Right lobe of liver (tissue), 6 donors: ENCODE results near the gene PRM2. TPM values are rescaled to one million over a fixed set of nuclear protein-coding genes. Genes with fewer than 3 reads are reported as not detected.
A peak's percentile ranks its signal among the peaks of the same experiment; 100 is the strongest.

Experiments used
- ATAC-seq, 4 donors: fragments of 200-7000 bp; cut with Tn5 transposase; one replicate each; pipeline ENCODE4 v1.9.1; 2020; ENCODE audit warnings: mild to moderate bottlenecking in 4 of 4, moderate library complexity in 4 of 4
- DNase-seq, 3 donors: peaks; one replicate each; pipeline ENCODE4 v3.0.0-alpha.2; 2020
- H3K27ac ChIP-seq, 3 donors: fragments of 200-600 bp; one replicate each; pipeline ENCODE4 v1.8.0; 2022
- H3K27me3 ChIP-seq, 2 donors: fragments of 200-600 bp; one replicate each; pipeline ENCODE4 v1.8.0; 2022
- H3K36me3 ChIP-seq, 4 donors: fragments of 200-600 bp; sonication (generic) in 1 of 4; one replicate each; pipeline versions ENCODE4 v1.5.1 to v1.8.0; 2017 to 2022; ENCODE audit warnings: control low read depth in 1 of 4
- H3K4me1 ChIP-seq, 4 donors: fragments of 200-600 bp; sonication (generic) in 1 of 4; one replicate each; pipeline versions ENCODE4 v1.5.1 to v1.8.0; 2017 to 2022; ENCODE audit warnings: control low read depth in 1 of 4
- H3K4me3 ChIP-seq, 3 donors: fragments of 200-600 bp; one replicate each; pipeline ENCODE4 v1.8.0; 2022
- H3K9me3 ChIP-seq, 4 donors: fragments of 200-600 bp; sonication (generic) in 1 of 4; one replicate each; pipeline versions ENCODE4 v1.5.1 to v1.8.0; 2017 to 2022; ENCODE audit warnings: control low read depth in 1 of 4
- POLR2A ChIP-seq: fragments of 450-650 bp; IDR thresholded peaks from one replicate; pipeline ENCODE4 v1.6.1; 2017; ENCODE audit warnings: antibody characterized with exemption, mild to moderate bottlenecking
- WGBS: methylation state at CpG from one replicate; pipeline ENCODE4 v1.1.6; 2018; ENCODE audit warnings: low coverage, low lambda C conversion rate; ENCODE audit not compliant: insufficient coverage; ENCODE audit errors: missing lambda C conversion rate; 5-methylcytosine and 5-hydroxymethylcytosine counted together
- intact Hi-C, 2 donors: fragments of 100-400 bp; cut with DNase I; formaldehyde crosslinking; loops; one replicate each; pipeline versions ENCODE4 v1.11.2 to v1.14.1; 2022
- total RNA-seq, 6 experiments: library from RNA; depleted of rRNA in 2 of 6; stranded (reverse); fragments of >200 nt in 2 of 6; fragmentation: NEBNext Ultra II Directional in 3 of 6; extraction: Animal tissue kit (Norgen Biotek cat#: 25700) in 3 of 6; gene quantifications; one replicate each; pipeline versions ENCODE4 v1.1.0 to v1.2.4, GENCODE V29; 2016 to 2023
- TF ChIP-seq, protein P1 (sequence below), 4 donors: fragments of 200-600 bp in 3 of 4; fragments of 450-650 bp in 1 of 4; IDR thresholded peaks; one replicate each; pipeline versions ENCODE4 v1.5.1 to v1.8.0; 2016 to 2022; ENCODE audit warnings: antibody characterized with exemption in 4 of 4, mild to moderate bottlenecking in 2 of 4
- donor health status: DM: no; HTN: yes; CAD: no.
- donor health status: DM: no; HTN: no; CAD: no.
- donor health status: DM: no; HTN: no; CAD: no.
- donor health status: DM: no; HTN: yes; CAD: no.
- donor health status: DM: no; HTN: yes; CAD: no.

PRM2 gene
- total RNA-seq, 6 experiments from 2014 or later: not detected

DNA sequence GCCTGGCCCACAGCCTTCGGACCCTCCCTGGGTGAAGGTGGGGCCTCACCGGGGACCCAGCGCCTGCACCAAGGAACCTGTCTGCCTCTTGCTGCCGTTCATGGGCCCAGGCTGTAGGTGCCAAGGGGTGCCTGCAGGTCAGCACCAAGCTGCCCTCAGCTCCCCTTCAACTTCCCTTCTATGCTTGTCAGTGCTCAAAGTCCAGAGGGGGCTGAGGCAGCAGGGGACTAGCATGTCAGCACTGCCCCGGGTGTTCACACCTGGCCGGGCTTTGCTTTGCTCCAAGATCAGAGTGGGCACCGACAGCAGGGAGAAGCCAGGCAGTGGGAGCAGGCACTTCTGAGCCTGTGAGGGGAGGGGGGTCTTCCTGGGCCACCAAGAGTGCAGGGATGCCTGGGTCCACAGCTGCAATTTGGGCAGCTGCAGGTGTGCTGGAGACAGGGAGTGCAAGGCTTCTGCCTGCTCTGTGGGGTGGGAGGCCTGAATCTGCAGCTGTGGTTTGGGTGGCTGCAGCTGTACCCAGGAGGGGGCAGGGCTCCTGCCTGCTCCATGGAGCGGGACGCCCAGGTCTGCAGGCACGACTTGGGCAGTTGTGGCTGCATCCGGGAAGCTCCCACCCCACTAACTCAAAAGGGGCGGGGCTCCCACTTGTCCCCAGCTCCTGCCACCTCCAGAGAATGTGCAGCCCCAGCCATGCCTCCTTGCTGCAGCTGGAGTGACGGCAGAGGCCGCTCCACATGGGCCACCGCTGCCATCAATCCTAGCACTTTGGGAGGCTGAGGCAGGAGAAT, 32.4 kb upstream of the PRM2 start:
- no peak for DNase-seq
- H3K4me3 ChIP-seq: no peak overlapping the region
- H3K9me3 ChIP-seq: no peaks in the 10 kb centered on the region
- H3K27me3 ChIP-seq: no peaks in the 10 kb centered on the region
- intact Hi-C loops: no loop called here
- peaks cover 0 to 15% (median 0%) of the 10 kb centered on the region in 4 donors for H3K4me1 ChIP-seq
- no CpG with 5 or more reads among the region's 15 CpGs for WGBS
- H3K36me3 ChIP-seq: no peaks in the 10 kb centered on the region
- no peak overlapping the region for H3K27ac ChIP-seq
- ATAC-seq: no peak
- TF ChIP-seq POLR2A: no peak
- TF ChIP-seq, protein P1, sequence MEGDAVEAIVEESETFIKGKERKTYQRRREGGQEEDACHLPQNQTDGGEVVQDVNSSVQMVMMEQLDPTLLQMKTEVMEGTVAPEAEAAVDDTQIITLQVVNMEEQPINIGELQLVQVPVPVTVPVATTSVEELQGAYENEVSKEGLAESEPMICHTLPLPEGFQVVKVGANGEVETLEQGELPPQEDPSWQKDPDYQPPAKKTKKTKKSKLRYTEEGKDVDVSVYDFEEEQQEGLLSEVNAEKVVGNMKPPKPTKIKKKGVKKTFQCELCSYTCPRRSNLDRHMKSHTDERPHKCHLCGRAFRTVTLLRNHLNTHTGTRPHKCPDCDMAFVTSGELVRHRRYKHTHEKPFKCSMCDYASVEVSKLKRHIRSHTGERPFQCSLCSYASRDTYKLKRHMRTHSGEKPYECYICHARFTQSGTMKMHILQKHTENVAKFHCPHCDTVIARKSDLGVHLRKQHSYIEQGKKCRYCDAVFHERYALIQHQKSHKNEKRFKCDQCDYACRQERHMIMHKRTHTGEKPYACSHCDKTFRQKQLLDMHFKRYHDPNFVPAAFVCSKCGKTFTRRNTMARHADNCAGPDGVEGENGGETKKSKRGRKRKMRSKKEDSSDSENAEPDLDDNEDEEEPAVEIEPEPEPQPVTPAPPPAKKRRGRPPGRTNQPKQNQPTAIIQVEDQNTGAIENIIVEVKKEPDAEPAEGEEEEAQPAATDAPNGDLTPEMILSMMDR (IDR thresholded peaks at IDR 0.05): no peak

DNA sequence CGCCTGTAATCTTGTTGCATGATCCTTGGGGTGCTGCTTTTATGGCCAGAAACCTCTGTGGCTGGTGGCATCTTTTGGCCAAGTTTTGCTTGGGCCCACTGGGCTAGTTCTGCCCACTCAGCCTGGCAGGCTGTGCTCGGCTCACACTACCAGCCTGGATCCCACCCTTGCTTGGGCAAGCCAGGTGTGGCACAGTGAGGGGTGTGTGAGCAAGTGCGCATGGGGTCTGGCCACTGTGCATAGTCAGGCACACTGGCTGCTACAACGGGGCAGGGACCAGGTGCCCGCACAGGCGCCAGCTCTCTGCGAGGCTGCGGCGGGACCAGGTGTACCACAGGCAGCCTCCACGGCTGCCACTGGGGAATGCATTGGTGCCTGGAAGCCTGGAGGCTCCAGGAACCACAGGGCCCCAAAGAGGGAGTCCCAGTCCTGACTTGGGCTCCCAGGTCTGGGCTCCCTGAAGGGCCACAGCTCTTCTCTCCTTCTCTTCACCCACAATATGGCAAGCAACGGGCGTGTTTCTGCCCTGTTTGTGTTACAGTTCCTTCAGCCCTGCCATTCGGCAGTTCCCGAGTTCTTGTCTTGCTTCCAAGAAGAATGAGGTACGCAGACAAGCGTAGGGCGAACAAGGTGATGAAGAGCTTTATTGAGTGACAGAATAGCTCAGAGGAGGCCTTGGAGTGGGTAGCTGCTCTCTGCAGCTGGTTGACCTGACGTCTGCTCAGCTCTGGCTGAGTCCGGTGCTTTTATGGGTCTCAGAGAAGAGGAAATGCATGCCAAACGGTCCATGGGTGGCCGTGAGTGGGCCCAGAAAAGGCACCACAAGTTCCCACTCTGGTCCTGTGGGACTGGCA, 31.6 kb upstream of the PRM2 start:
- no peak for TF ChIP-seq POLR2A
- TF ChIP-seq, protein P1 (IDR thresholded peaks at IDR 0.05): no peak
- no peaks in the 10 kb centered on the region for H3K9me3 ChIP-seq
- peaks cover 0 to 15% (median 0%) of the 10 kb centered on the region in 4 donors for H3K4me1 ChIP-seq
- peak in 3 of 4 donors; percentile 8 to 31 (median 25) for ATAC-seq
- no peaks in the 10 kb centered on the region for H3K36me3 ChIP-seq
- intact Hi-C loops: no loop called here
- peak overlapping the region in 2 of 3 donors; percentile 6 to 57 for H3K27ac ChIP-seq
- no peaks in the 10 kb centered on the region for H3K27me3 ChIP-seq
- DNase-seq: no peak
- H3K4me3 ChIP-seq: no peak overlapping the region
- WGBS: 96% methylated on average over 7 of the region's 21 CpGs

DNA sequence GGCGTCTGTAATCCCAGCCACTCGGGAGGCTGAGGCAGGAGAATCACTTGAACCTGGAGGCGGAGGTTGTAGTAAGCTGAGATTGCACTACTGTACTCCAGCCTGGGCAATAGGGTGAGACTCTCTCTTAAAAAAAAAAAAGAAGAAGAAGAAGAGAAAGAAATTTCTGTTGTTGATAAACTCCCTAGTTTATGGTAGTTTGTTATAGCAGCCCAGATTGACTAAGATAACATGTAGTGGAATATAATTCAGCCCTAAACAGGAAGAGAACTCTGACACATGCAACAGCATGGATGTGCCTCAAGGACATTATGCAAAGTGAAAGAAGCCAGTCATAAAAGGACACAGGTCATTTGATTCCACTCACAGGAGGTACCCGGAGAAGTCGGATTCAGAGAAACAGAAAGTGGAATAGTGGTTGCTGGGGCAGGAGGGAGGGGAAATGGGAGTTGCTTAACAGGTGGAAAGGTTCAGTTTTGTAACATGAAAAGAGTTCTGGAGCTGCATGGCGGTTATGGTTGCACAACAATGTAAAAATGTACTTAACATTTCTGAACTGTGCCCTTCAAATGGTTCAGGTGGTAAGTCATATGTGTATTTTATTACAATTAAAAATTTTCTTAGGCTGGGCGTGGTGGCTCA, 30.8 kb upstream of the PRM2 start:
- intact Hi-C loops: no loop called here
- Histone ChIP-seq H3K4me1 (peaks cover 0 to 15% (median 0%) of the 10 kb centered on the region in 4 donors), H3K27me3 (no peaks in the 10 kb centered on the region), H3K27ac (peak overlapping the region in 2 of 3 donors; percentile 6 to 57), H3K4me3 (no peak overlapping the region), H3K9me3 (no peaks in the 10 kb centered on the region), H3K36me3 (no peaks in the 10 kb centered on the region)
- ATAC-seq (peak; percentile 75 to 92 (median 85)), DNase-seq (peak in 1 of 3 donors; percentile 65)
- TF ChIP-seq POLR2A: no peak
- TF ChIP-seq, protein P1 (IDR thresholded peaks at IDR 0.05): no peak
- WGBS: 38% methylated on average over 6 of the region's 7 CpGs

DNA sequence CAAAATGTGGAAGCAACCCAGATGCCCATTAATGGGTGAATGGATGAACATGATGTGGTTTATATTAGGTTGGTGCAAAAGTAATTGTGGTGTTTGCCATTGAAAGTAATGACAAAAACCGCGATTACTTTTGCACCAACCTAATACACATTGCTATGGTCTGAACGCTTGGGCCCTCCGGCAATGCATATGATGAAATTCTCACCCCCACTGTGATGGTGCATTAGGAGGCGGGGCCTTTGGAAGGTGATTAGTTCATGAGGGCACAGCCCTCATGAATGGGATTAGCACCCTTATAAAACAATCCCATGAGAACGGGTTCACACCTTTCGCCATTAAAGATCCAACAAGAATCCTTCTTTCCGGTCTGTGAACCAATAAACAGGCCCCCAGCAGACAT, 30.1 kb upstream of the PRM2 start:
- WGBS: 89% methylated on average over 3 of the region's 8 CpGs
- TF ChIP-seq POLR2A: no peak
- TF ChIP-seq, protein P1 (IDR thresholded peaks at IDR 0.05): no peak
- intact Hi-C loops: no loop called here
- Histone ChIP-seq H3K4me3 (no peak overlapping the region), H3K27ac (no peak overlapping the region), H3K9me3 (no peaks in the 10 kb centered on the region), H3K4me1 (peaks cover 0 to 15% (median 0%) of the 10 kb centered on the region in 4 donors), H3K27me3 (no peaks in the 10 kb centered on the region), H3K36me3 (no peaks in the 10 kb centered on the region)
- ATAC-seq (no peak), DNase-seq (no peak)
